Osteoblast (primary cell): Measurements from ENCODE around the gene PLEKHN1. TPM values are rescaled to one million over a fixed set of nuclear protein-coding genes. Genes with fewer than 3 reads are reported as not detected.

Source experiments
- DNase-seq: peaks from one replicate; pipeline ENCODE4 v3.0.0; 2011; ENCODE audit warnings: low spot score, mixed read lengths; ENCODE audit not compliant: insufficient read length; ENCODE audit errors: missing footprints
- H2AFZ ChIP-seq: 2 replicates; pipeline ENCODE4 v1.6.0; 2011; ENCODE audit warnings: mild to moderate bottlenecking, low read length
- H3K27ac ChIP-seq: 2 replicates; pipeline ENCODE4 v1.5.1; 2011; ENCODE audit warnings: mild to moderate bottlenecking, low read depth, low read length, moderate library complexity
- H3K27me3 ChIP-seq: 2 replicates; pipeline ENCODE4 v1.6.0; 2012; ENCODE audit warnings: mild to moderate bottlenecking, control low read depth, inconsistent platforms, low read length, moderate library complexity; ENCODE audit not compliant: insufficient read depth
- H3K36me3 ChIP-seq: 2 replicates; pipeline ENCODE4 v1.5.1; 2011; ENCODE audit warnings: mild to moderate bottlenecking, low read length, control low read depth, moderate library complexity; ENCODE audit not compliant: insufficient read depth
- H3K4me1 ChIP-seq: 2 replicates; pipeline ENCODE4 v1.5.1; 2011; ENCODE audit warnings: mild to moderate bottlenecking, low read length, control low read depth, moderate library complexity; ENCODE audit not compliant: insufficient read depth
- H3K4me2 ChIP-seq: 2 replicates; pipeline ENCODE4 v1.6.0; 2011; ENCODE audit warnings: mild to moderate bottlenecking, low read length; ENCODE audit not compliant: insufficient read depth
- H3K4me3 ChIP-seq: fragments of 200-600 bp; sonication (generic); 3 replicates; pipeline ENCODE4 v1.5.1; 2012; ENCODE audit warnings: mild to moderate bottlenecking, low read length, inconsistent platforms; ENCODE audit not compliant: insufficient read depth
- H3K79me2 ChIP-seq: 2 replicates; pipeline ENCODE4 v1.6.0; 2012; ENCODE audit warnings: mild to moderate bottlenecking, low read length, control low read depth, inconsistent platforms; ENCODE audit not compliant: insufficient read depth
- H3K9me3 ChIP-seq: 2 replicates; pipeline ENCODE4 v1.5.1; 2011; ENCODE audit warnings: low read depth, low read length, control low read depth
- H4K20me1 ChIP-seq: 2 replicates; pipeline ENCODE4 v1.6.0; 2012; ENCODE audit warnings: mild to moderate bottlenecking, low read length, control low read depth; ENCODE audit not compliant: insufficient read depth
- total RNA-seq: library from RNA; depleted of rRNA; stranded (reverse); fragments of >200 nt; gene quantifications from 2 replicates; pipeline ENCODE4 v1.2.3, GENCODE V29; 2012
- TF ChIP-seq, protein P1 (sequence below): IDR thresholded peaks from 2 replicates; pipeline ENCODE4 v1.5.1; 2011; ENCODE audit warnings: mild to moderate bottlenecking, low read depth, low read length, moderate library complexity; ENCODE audit errors: extremely low read depth

Gene PLEKHN1
- total RNA-seq, 1 donor, result 0.36 TPM

GRCh38 chr1:940107-941014, 25.9 kb upstream of the PLEKHN1 start:
- TF ChIP-seq, protein P1, sequence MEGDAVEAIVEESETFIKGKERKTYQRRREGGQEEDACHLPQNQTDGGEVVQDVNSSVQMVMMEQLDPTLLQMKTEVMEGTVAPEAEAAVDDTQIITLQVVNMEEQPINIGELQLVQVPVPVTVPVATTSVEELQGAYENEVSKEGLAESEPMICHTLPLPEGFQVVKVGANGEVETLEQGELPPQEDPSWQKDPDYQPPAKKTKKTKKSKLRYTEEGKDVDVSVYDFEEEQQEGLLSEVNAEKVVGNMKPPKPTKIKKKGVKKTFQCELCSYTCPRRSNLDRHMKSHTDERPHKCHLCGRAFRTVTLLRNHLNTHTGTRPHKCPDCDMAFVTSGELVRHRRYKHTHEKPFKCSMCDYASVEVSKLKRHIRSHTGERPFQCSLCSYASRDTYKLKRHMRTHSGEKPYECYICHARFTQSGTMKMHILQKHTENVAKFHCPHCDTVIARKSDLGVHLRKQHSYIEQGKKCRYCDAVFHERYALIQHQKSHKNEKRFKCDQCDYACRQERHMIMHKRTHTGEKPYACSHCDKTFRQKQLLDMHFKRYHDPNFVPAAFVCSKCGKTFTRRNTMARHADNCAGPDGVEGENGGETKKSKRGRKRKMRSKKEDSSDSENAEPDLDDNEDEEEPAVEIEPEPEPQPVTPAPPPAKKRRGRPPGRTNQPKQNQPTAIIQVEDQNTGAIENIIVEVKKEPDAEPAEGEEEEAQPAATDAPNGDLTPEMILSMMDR, result no peak
- no peaks in the 10 kb centered on the region for H3K27me3 ChIP-seq
- H3K4me3 ChIP-seq, result peak overlapping the region; percentile 56
- H3K79me2 ChIP-seq, result no peaks in the 10 kb centered on the region
- DNase-seq, result peak; percentile 99
- H3K9me3 ChIP-seq, result no peaks in the 10 kb centered on the region
- H3K4me2 ChIP-seq, result peak overlapping the region; percentile 71
- H3K4me1 ChIP-seq, result peaks cover 28% of the 10 kb centered on the region
- H4K20me1 ChIP-seq, result no peaks in the 10 kb centered on the region
- H2AFZ ChIP-seq, result no peak overlapping the region
- no peak overlapping the region for H3K27ac ChIP-seq
- peaks cover 6% of the 10 kb centered on the region for H3K36me3 ChIP-seq

- no peak overlapping the region for H3K27ac ChIP-seq
- peak overlapping the region; percentile 71 for H3K4me2 ChIP-seq
- H2AFZ ChIP-seq, result no peak overlapping the region
Measured at GRCh38 chr1:941015-941587, 25.2 kb upstream of the PLEKHN1 start.

GRCh38 chr1:941588-942383, 24.5 kb upstream of the PLEKHN1 start:
- DNase-seq, result peak; percentile 100
- Histone ChIP-seq H3K79me2 (no peaks in the 10 kb centered on the region), H2AFZ (no peak overlapping the region), H4K20me1 (no peaks in the 10 kb centered on the region), H3K4me1 (peaks cover 28% of the 10 kb centered on the region), H3K27me3 (no peaks in the 10 kb centered on the region), H3K36me3 (peaks cover 13% of the 10 kb centered on the region), H3K9me3 (no peaks in the 10 kb centered on the region), H3K27ac (no peak overlapping the region), H3K4me2 (peak overlapping the region; percentile 71), H3K4me3 (peak overlapping the region; percentile 33)
- TF ChIP-seq, protein P1, result no peak

More at GRCh38 chr1:941015-941587, 25.2 kb upstream of the PLEKHN1 start:
- no peaks in the 10 kb centered on the region for H3K79me2 ChIP-seq
- H3K9me3 ChIP-seq, result no peaks in the 10 kb centered on the region
- H3K27me3 ChIP-seq, result no peaks in the 10 kb centered on the region
- H3K4me1 ChIP-seq, result peaks cover 28% of the 10 kb centered on the region
- TF ChIP-seq, protein P1, result no peak
- no peaks in the 10 kb centered on the region for H4K20me1 ChIP-seq
- DNase-seq, result no peak
- peaks cover 12% of the 10 kb centered on the region for H3K36me3 ChIP-seq
- H3K4me3 ChIP-seq, result peak overlapping the region; percentile 56
